Left renal pelvis (tissue), 4 donors: ENCODE results near the gene TRA2B. TPM values are rescaled to one million over a fixed set of nuclear protein-coding genes. Genes with fewer than 3 reads are reported as not detected.

Experiments
- DNase-seq, 4 donors: peaks; one replicate each; pipeline ENCODE4 v3.0.0-alpha.2; 2013; ENCODE audit warnings: low read depth in 4 of 4, low spot score in 3 of 4
- polyA plus RNA-seq, 4 donors: library from polyadenylated mRNA; unstranded; fragments of 120-200 nt; gene quantifications; one replicate each; pipeline ENCODE4 v1.2.1, GENCODE V29; 2013; ENCODE audit not compliant: insufficient read length in 4 of 4

TRA2B gene
- polyA plus RNA-seq, result 100 to 1,000 TPM; 236 to 316 (median 289) TPM

GRCh38 chr3:185937689-185938374 lies at the start of gene TRA2B:
TRA2B (minus strand) TSS chr3:185938014; CDS start chr3:185937860, 154 bp downstream.
- peak; percentile 94 to 97 (median 96) for DNase-seq

- DNase-seq, result no peak
Measured at GRCh38 chr3:185986198-185986777, 48.5 kb upstream of the TRA2B start.

GRCh38 chr3:185984203-185984602 lies 46.4 kb upstream of the TRA2B start:
- DNase-seq, result no peak

GRCh38 chr3:185983495-185984141 lies 45.8 kb upstream of the TRA2B start:
- DNase-seq, result peak in 3 of 4 donors; percentile 49 to 69 (median 59)

GRCh38 chr3:185982632-185983031 lies 44.8 kb upstream of the TRA2B start:
- no peak for DNase-seq

GRCh38 chr3:185981621-185982020 lies 43.8 kb upstream of the TRA2B start:
- no peak for DNase-seq

GRCh38 chr3:185979721-185980121 lies 41.9 kb upstream of the TRA2B start:
- no peak for DNase-seq

- no peak for DNase-seq
Measured at GRCh38 chr3:185978516-185978915, 40.7 kb upstream of the TRA2B start.

GRCh38 chr3:185977679-185978040 lies 39.8 kb upstream of the TRA2B start:
- no peak for DNase-seq

- DNase-seq, result peak in 2 of 4 donors; percentile 24 to 39
Measured at GRCh38 chr3:185976977-185977678, 39.3 kb upstream of the TRA2B start.

GRCh38 chr3:185976100-185976499 lies 38.3 kb upstream of the TRA2B start:
- DNase-seq, result no peak

- DNase-seq, result no peak
Measured at GRCh38 chr3:185971579-185971978, 33.8 kb upstream of the TRA2B start.

- DNase-seq, result no peak
Measured at GRCh38 chr3:185968168-185968567, 30.4 kb upstream of the TRA2B start.

GRCh38 chr3:185966655-185967054 lies 28.8 kb upstream of the TRA2B start:
- no peak for DNase-seq

- no peak for DNase-seq
Measured at GRCh38 chr3:185965496-185965895, 27.7 kb upstream of the TRA2B start.

- no peak for DNase-seq
Measured at GRCh38 chr3:185961675-185962232, 23.9 kb upstream of the TRA2B start.

GRCh38 chr3:185960522-185961288 lies 22.9 kb upstream of the TRA2B start:
- DNase-seq, result no peak

GRCh38 chr3:185959609-185960521 lies 22.1 kb upstream of the TRA2B start:
- peak in 2 of 4 donors; percentile 16 to 39 for DNase-seq

GRCh38 chr3:185958626-185959025 lies 20.8 kb upstream of the TRA2B start:
- no peak for DNase-seq
